Neural progenitor cell (in vitro differentiated cells): ENCODE data around the gene WWOX.

Experiments used
- EZH2 ChIP-seq: fragments of 200-600 bp; sonication (generic); IDR thresholded peaks from 2 replicates; pipeline ENCODE4 v1.6.1; 2017; ENCODE audit warnings: antibody characterized with exemption, mild to moderate bottlenecking, moderate library complexity
- EZH2phosphoT487 ChIP-seq: fragments of 200-600 bp; sonication (generic); IDR thresholded peaks from 2 replicates; pipeline ENCODE4 v1.6.1; 2017; ENCODE audit warnings: antibody characterized with exemption
- TF ChIP-seq, protein P1 (sequence below): fragments of 200-600 bp; sonication (generic); IDR thresholded peaks from 2 replicates; pipeline ENCODE4 v1.5.1; 2017; ENCODE audit warnings: antibody characterized with exemption, mild to moderate bottlenecking

DNA sequence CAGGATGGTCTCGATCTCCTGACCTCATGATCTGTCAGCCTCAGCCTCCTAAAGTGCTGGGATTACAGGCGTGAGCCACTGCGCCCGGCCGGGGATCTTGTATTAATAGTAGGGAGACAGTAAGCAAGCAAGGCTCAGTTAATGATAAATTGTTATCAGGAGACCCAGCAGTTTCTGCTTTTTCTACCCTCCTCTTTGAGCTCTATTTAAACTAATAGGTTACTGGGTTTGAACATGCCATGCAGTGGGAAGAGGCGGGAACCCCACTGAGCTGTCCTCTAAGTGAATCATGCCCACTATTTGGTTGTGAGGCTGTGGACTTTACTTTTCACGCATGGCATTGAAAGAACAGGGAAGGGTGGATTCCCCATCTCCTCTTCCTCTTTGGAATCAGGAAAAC, 223.9 kb downstream of the WWOX start:
- TF ChIP-seq, protein P1, sequence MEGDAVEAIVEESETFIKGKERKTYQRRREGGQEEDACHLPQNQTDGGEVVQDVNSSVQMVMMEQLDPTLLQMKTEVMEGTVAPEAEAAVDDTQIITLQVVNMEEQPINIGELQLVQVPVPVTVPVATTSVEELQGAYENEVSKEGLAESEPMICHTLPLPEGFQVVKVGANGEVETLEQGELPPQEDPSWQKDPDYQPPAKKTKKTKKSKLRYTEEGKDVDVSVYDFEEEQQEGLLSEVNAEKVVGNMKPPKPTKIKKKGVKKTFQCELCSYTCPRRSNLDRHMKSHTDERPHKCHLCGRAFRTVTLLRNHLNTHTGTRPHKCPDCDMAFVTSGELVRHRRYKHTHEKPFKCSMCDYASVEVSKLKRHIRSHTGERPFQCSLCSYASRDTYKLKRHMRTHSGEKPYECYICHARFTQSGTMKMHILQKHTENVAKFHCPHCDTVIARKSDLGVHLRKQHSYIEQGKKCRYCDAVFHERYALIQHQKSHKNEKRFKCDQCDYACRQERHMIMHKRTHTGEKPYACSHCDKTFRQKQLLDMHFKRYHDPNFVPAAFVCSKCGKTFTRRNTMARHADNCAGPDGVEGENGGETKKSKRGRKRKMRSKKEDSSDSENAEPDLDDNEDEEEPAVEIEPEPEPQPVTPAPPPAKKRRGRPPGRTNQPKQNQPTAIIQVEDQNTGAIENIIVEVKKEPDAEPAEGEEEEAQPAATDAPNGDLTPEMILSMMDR: no peak
- TF ChIP-seq EZH2phosphoT487 (no peak), EZH2 (no peak)
